SK-N-SH (cell line): ENCODE results near the gene PEX14. TPM values are rescaled to one million over a fixed set of nuclear protein-coding genes. Genes with fewer than 3 reads are reported as not detected.

Experiments
- CTCF ChIA-PET: fragments of 300-600, 350-600 bp; formaldehyde crosslinking; extraction: SDS; loops from one replicate; lab custom pipeline; 2021; lab: Yijun Ruan, JAX
- POLR2A ChIA-PET: fragments of 350-600 bp; sonication (Branson Sonifier 250); formaldehyde crosslinking; extraction: SDS; loops from one replicate; lab custom pipeline; 2020; ENCODE audit warnings: antibody characterized with exemption, inconsistent platforms; lab: Yijun Ruan, JAX
- DNase-seq: peaks from one replicate; pipeline ENCODE4 v3.0.0; 2012
- H2AFZ ChIP-seq: fragments of 200-600 bp; sonication (generic); 2 replicates; pipeline ENCODE4 v1.8.1; 2016; ENCODE audit warnings: antibody characterized with exemption, mild to moderate bottlenecking, low read depth
- H3F3A ChIP-seq: fragments of 200-600 bp; sonication (generic); replicated peaks from 2 replicates; pipeline ENCODE3; 2016; ENCODE audit warnings: antibody characterized with exemption, mild to moderate bottlenecking; ENCODE audit not compliant: insufficient read depth
- H3K27ac ChIP-seq, 2 experiments: fragments of 200-500 bp in 1 of 2; fragments of 200-600 bp in 1 of 2; sonication (Bioruptor generic) in 1 of 2; sonication (generic), shearing (Covaris generic) in 1 of 2; 2 replicates each; pipeline versions ENCODE4 v1.5.1 to v1.6.1; 2014 to 2016; ENCODE audit warnings: low read depth in 2 of 2, inconsistent platforms in 1 of 2, low read length in 1 of 2, mild to moderate bottlenecking in 1 of 2, mixed read lengths in 1 of 2
- H3K27me3 ChIP-seq: fragments of 200-600 bp; sonication (generic), shearing (Covaris generic); 2 replicates; pipeline ENCODE4 v1.6.1; 2016; ENCODE audit warnings: mixed run types; ENCODE audit not compliant: insufficient read depth
- H3K36me3 ChIP-seq, 2 experiments: fragments of 200-500 bp in 1 of 2; fragments of 200-600 bp in 1 of 2; sonication (Bioruptor generic) in 1 of 2; sonication (generic) in 1 of 2; replicated peaks in 1 of 2; 2 replicates each; pipeline versions ENCODE3 to v1.5.1; 2014 to 2016; ENCODE audit warnings: low read length in 1 of 2, mild to moderate bottlenecking in 1 of 2; ENCODE audit not compliant: insufficient read depth in 2 of 2, control insufficient read depth in 1 of 2
- H3K4me1 ChIP-seq, 2 experiments: fragments of 200-500 bp in 1 of 2; fragments of 200-600 bp in 1 of 2; sonication (Bioruptor generic) in 1 of 2; sonication (generic), shearing (Covaris generic) in 1 of 2; 2 replicates each; pipeline versions ENCODE4 v1.5.1 to v1.6.1; 2014 to 2016; ENCODE audit warnings: low read depth in 1 of 2, low read length in 1 of 2, mixed run types in 1 of 2; ENCODE audit not compliant: insufficient read depth in 2 of 2, control insufficient read depth in 1 of 2
- H3K4me2 ChIP-seq: fragments of 200-600 bp; sonication (generic), shearing (Covaris generic); 2 replicates; pipeline ENCODE4 v1.6.1; 2017; ENCODE audit warnings: mixed run types
- H3K4me3 ChIP-seq, 2 experiments: fragments of 200-500 bp in 1 of 2; fragments of 200-600 bp in 1 of 2; sonication (Bioruptor generic) in 1 of 2; sonication (generic), shearing (Covaris generic) in 1 of 2; 2 replicates each; pipeline versions ENCODE4 v1.5.1 to v1.8.1; 2014 to 2016; ENCODE audit warnings: low read depth in 2 of 2, inconsistent platforms in 1 of 2, low read length in 1 of 2, mild to moderate bottlenecking in 1 of 2, mixed read lengths in 1 of 2, moderate library complexity in 1 of 2
- H3K79me2 ChIP-seq: fragments of 200-600 bp; sonication (generic); 2 replicates; pipeline ENCODE4 v1.8.1; 2017; ENCODE audit warnings: mild to moderate bottlenecking; ENCODE audit not compliant: insufficient read depth
- H3K9ac ChIP-seq: fragments of 200-600 bp; sonication (generic); 2 replicates; pipeline ENCODE4 v1.6.1; 2017; ENCODE audit warnings: mixed run types
- H3K9me2 ChIP-seq: fragments of 200-600 bp; sonication (generic); 2 replicates; pipeline ENCODE4 v1.6.1; 2017; ENCODE audit warnings: mixed run types
- H3K9me3 ChIP-seq: fragments of 200-600 bp; sonication (generic); 2 replicates; pipeline ENCODE4 v1.6.1; 2017; ENCODE audit warnings: mixed run types, mild to moderate bottlenecking, moderate library complexity
- H4K20me1 ChIP-seq: fragments of 200-600 bp; sonication (generic); 2 replicates; pipeline ENCODE4 v1.6.1; 2017; ENCODE audit warnings: mild to moderate bottlenecking, mixed run types; ENCODE audit not compliant: insufficient read depth
- CHD2 ChIP-seq: fragments of 150-350 bp; IDR thresholded peaks from 2 replicates; pipeline ENCODE4 v1.6.1; 2018; ENCODE audit warnings: low read length; ENCODE audit not compliant: partially characterized antibody
- CTCF ChIP-seq: fragments of 200-600 bp; sonication (generic); IDR thresholded peaks from 2 replicates; pipeline ENCODE4 v1.6.1; 2017; ENCODE audit warnings: antibody characterized with exemption, mild to moderate bottlenecking, moderate library complexity
- ELF1 ChIP-seq: IDR thresholded peaks from 2 replicates; pipeline ENCODE4 v1.4.0; 2012
- EP300 ChIP-seq, 2 experiments: IDR thresholded peaks; 2 replicates each; pipeline versions ENCODE4 v1.4.0 to v1.6.1; 2012; ENCODE audit warnings: borderline replicate concordance in 1 of 2, low read depth in 1 of 2, low read length in 1 of 2
- FOSL2 ChIP-seq: IDR thresholded peaks from 2 replicates; pipeline ENCODE4 v1.4.0; 2012; ENCODE audit warnings: low read depth, mild to moderate bottlenecking, moderate library complexity, borderline replicate concordance
- FOXM1 ChIP-seq: IDR thresholded peaks from 2 replicates; pipeline ENCODE4 v1.4.0; 2012; ENCODE audit warnings: low read depth, mild to moderate bottlenecking
- JUND ChIP-seq: IDR thresholded peaks from 2 replicates; pipeline ENCODE4 v1.4.0; 2012
- MAX ChIP-seq: IDR thresholded peaks from 2 replicates; pipeline ENCODE4 v1.4.0; 2012; ENCODE audit warnings: low read depth
- MEF2A ChIP-seq: IDR thresholded peaks from 2 replicates; pipeline ENCODE4 v1.4.0; 2012; ENCODE audit warnings: low read depth, borderline replicate concordance
- NFIC ChIP-seq: IDR thresholded peaks from 2 replicates; pipeline ENCODE4 v1.4.0; 2012; ENCODE audit warnings: borderline replicate concordance
- NRF1 ChIP-seq: IDR thresholded peaks from 2 replicates; pipeline ENCODE4 v1.6.1; 2012; ENCODE audit warnings: low read depth, mild to moderate bottlenecking, low read length
- POLR2AphosphoS5 ChIP-seq: IDR thresholded peaks from 2 replicates; pipeline ENCODE4 v1.6.1; 2012; ENCODE audit warnings: low read depth, low read length
- RCOR1 ChIP-seq: fragments of 150-350 bp; IDR thresholded peaks from 2 replicates; pipeline ENCODE4 v1.6.1; 2017; ENCODE audit warnings: antibody characterized with exemption, low read length
- REST ChIP-seq: IDR thresholded peaks from 2 replicates; pipeline ENCODE4 v1.6.1; 2012; ENCODE audit warnings: mild to moderate bottlenecking, low read depth, low read length, moderate library complexity
- RFX5 ChIP-seq: IDR thresholded peaks from 2 replicates; pipeline ENCODE4 v1.6.1; 2012; ENCODE audit warnings: mild to moderate bottlenecking, improper control_type of control experiment, low read length
- TEAD4 ChIP-seq: IDR thresholded peaks from 2 replicates; pipeline ENCODE4 v1.4.0; 2012; ENCODE audit warnings: mild to moderate bottlenecking, borderline replicate concordance; ENCODE audit not compliant: insufficient read depth
- WGBS: methylation state at CpG from one replicate; pipeline ENCODE4 v1.1.6; 2017; ENCODE audit warnings: low lambda C conversion rate; 5-methylcytosine and 5-hydroxymethylcytosine counted together
- polyA plus RNA-seq, 3 experiments: library from polyadenylated mRNA; depleted of rRNA; stranded (reverse); fragments of >200 nt; gene quantifications; 2 replicates each; pipeline ENCODE4 v1.2.3, GENCODE V29; 2012
- TF ChIP-seq, protein P1 (sequence below): IDR thresholded peaks from 2 replicates; pipeline ENCODE4; 2012
- TF ChIP-seq, protein P2 (sequence below): fragments of 150-350 bp; IDR thresholded peaks from 2 replicates; pipeline ENCODE4 v1.6.1; 2016; ENCODE audit warnings: mild to moderate bottlenecking, low read depth, low read length

The PEX14 gene
- polyA plus RNA-seq, 1 of the 3 experiments (the other 2 are of a cell fraction), result 36.2 TPM

GRCh38 chr1:10515301-10515975, 40.7 kb downstream of the PEX14 start:
- DNase-seq, result no peak
- H3K4me2 ChIP-seq, result no peak overlapping the region
- no peak for TF ChIP-seq JUND
- TF ChIP-seq REST, result no peak
- no peak for TF ChIP-seq CTCF
- TF ChIP-seq RCOR1, result no peak
- H3K27ac ChIP-seq, result no peak overlapping the region
- no peak overlapping the region for H3K9ac ChIP-seq
- peaks cover 70% of the 10 kb centered on the region for H3K79me2 ChIP-seq
- ChIA-PET CTCF (interaction anchor here (0.7 to 2.9 kb wide), 12 partner anchors 10 to 466 kb away, joined by 3 to 24 read pairs (median 4); a partner anchor contains a TSS), POLR2A (no interaction called here)
- H3K4me1 ChIP-seq, result peaks cover 25 to 43% of the 10 kb centered on the region in 2 experiments
- H2AFZ ChIP-seq, result no peak overlapping the region
- no peaks in the 10 kb centered on the region for H3K9me3 ChIP-seq
- H3K4me3 ChIP-seq, result no peak overlapping the region
- H3K27me3 ChIP-seq, result no peaks in the 10 kb centered on the region
- H3K36me3 ChIP-seq, result no peaks in the 10 kb centered on the region
- peaks cover 17% of the 10 kb centered on the region for H3F3A ChIP-seq
- no peaks in the 10 kb centered on the region; the same call in 1 of the 2 replicates for H4K20me1 ChIP-seq
- no peaks in the 10 kb centered on the region for H3K9me2 ChIP-seq
- 95% methylated on average over 10 of the region's 10 CpGs for WGBS

DNA sequence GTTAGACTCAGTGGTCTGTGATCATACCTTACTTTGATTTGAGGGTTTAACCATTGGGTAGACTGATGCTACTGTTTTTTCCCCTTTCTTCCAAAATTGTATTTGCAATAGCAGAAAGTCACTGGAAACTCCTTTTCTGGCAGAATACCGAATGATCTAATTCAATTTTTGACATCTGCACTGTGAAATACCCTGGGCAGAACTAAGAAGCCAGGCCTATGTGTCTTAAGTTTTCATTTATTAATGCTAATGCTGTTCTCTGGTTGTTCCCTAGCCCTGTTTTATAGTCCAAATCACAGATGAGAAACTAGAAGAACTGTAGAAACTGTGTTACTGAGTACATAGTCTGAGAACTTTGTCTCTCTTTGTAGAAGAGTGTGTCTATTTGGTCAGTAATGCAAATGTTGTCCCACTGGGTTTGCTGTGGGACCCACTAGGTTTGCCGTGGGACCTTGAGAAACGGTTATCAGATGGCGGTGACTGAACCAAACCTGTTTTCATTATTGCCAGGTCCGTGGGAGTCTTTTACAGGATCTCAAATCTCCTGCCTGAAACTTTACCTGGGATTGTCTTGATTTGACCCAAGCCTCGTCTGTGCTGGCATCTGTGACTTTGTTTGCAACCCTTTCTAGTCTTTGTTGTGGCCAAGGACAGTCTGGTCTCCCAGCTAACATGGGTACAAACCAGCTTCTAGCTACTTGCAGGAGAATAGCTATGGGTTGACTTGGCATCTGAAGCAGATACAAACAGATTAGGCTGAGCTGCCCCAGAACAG, 41.4 kb downstream of the PEX14 start:
- H3K4me2 ChIP-seq, result no peak overlapping the region
- no peak for DNase-seq
- no peaks in the 10 kb centered on the region for H3K36me3 ChIP-seq
- no peaks in the 10 kb centered on the region; the same call in 1 of the 2 replicates for H4K20me1 ChIP-seq
- H3K27ac ChIP-seq, result no peak overlapping the region
- peaks cover 23 to 43% of the 10 kb centered on the region in 2 experiments for H3K4me1 ChIP-seq
- peaks cover 10% of the 10 kb centered on the region for H3F3A ChIP-seq
- WGBS, result 91% methylated on average over 6 of the region's 6 CpGs
- no peaks in the 10 kb centered on the region for H3K9me2 ChIP-seq
- no peaks in the 10 kb centered on the region for H3K9me3 ChIP-seq
- ChIA-PET POLR2A (no interaction called here), CTCF (interaction anchor here (0.8 to 2.8 kb wide), 7 partner anchors 9 to 426 kb away, joined by 3 to 10 read pairs (median 5); no protein-coding TSS in a partner anchor)
- no peak overlapping the region for H3K4me3 ChIP-seq
- no peaks in the 10 kb centered on the region for H3K27me3 ChIP-seq
- peaks cover 70% of the 10 kb centered on the region for H3K79me2 ChIP-seq
- no peak overlapping the region for H2AFZ ChIP-seq
- H3K9ac ChIP-seq, result no peak overlapping the region
- TF ChIP-seq, protein P1, sequence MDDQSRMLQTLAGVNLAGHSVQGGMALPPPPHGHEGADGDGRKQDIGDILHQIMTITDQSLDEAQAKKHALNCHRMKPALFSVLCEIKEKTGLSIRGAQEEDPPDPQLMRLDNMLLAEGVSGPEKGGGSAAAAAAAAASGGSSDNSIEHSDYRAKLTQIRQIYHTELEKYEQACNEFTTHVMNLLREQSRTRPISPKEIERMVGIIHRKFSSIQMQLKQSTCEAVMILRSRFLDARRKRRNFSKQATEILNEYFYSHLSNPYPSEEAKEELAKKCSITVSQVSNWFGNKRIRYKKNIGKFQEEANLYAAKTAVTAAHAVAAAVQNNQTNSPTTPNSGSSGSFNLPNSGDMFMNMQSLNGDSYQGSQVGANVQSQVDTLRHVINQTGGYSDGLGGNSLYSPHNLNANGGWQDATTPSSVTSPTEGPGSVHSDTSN, result no peak
- TF ChIP-seq ELF1, result no peak
- TF ChIP-seq JUND, result no peak
- TF ChIP-seq MEF2A, result no peak
- TF ChIP-seq, protein P2, sequence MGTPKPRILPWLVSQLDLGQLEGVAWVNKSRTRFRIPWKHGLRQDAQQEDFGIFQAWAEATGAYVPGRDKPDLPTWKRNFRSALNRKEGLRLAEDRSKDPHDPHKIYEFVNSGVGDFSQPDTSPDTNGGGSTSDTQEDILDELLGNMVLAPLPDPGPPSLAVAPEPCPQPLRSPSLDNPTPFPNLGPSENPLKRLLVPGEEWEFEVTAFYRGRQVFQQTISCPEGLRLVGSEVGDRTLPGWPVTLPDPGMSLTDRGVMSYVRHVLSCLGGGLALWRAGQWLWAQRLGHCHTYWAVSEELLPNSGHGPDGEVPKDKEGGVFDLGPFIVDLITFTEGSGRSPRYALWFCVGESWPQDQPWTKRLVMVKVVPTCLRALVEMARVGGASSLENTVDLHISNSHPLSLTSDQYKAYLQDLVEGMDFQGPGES, result no peak
- no peak for TF ChIP-seq RCOR1
- TF ChIP-seq NRF1, result no peak
- no peak for TF ChIP-seq EP300 (IDR thresholded peaks at IDR 0.05; ENCODE audit: borderline replicate concordance in 1 of 2, low read depth in 1 of 2, low read length in 1 of 2)
- TF ChIP-seq FOSL2, result no peak
- no peak for TF ChIP-seq MAX
- no peak for TF ChIP-seq FOXM1
- no peak for TF ChIP-seq NFIC
- no peak for TF ChIP-seq CHD2
- no peak for TF ChIP-seq POLR2AphosphoS5
- TF ChIP-seq RFX5, result no peak
- no peak for TF ChIP-seq TEAD4
